Measurements from ENCODE around the gene CTSA.

- TF ChIP-seq POLR2A (IDR thresholded peaks at IDR 0.05) (no peak), CTCF (IDR thresholded peaks at IDR 0.05) (no peak), POLR2AphosphoS5 (IDR thresholded peaks at IDR 0.05) (no peak)
These were observed 57.2 kb downstream of the CTSA start for GRCh38 chr20:45948261-45948733.
